ENCODE data around the gene PGAP6. TPM values are rescaled to one million over a fixed set of nuclear protein-coding genes. Genes with fewer than 3 reads are reported as not detected.

The PGAP6 gene
- total and polyA plus RNA-seq, 2 of the 13 experiments (the other 11 are each of a cell fraction or from before 2014, with no cell fraction given): 52.7 to 136 TPM

- intact Hi-C loops (cut with micrococcal nuclease; ENCODE audit: unreplicated experiment): no loop called here
- in situ Hi-C loops (cut with HindIII; ENCODE audit: extremely low pct_ligation_motif_present, low pct_unique_long_range_greater_than_20kb): no loop called here
- no peak for ATAC-seq
- Histone ChIP-seq H3K27me3 (ENCODE audit: control insufficient read depth in 1 of 2, insufficient read depth in 2 of 2, low read length in 2 of 2) (peaks cover 1 to 13% of the 10 kb centered on the region in 2 experiments; a peak in 4 of 5 replicates), H4K20me1 (ENCODE audit: insufficient read depth, low read length) (no peaks in the 10 kb centered on the region), H3K36me3 (replicated peaks in 1 of 2; ENCODE audit: control insufficient read depth in 1 of 2, insufficient read depth in 2 of 2, low read length in 2 of 2) (peaks cover 5 to 26% of the 10 kb centered on the region in 2 experiments; a peak in 4 of 5 replicates), H3K4me2 (ENCODE audit: low read depth, low read length) (no peak overlapping the region), H3K27ac (ENCODE audit: extremely low read length, insufficient read depth, low read length) (no peak overlapping the region), H3K4me1 (ENCODE audit: insufficient read depth, low read length) (peaks cover 55% of the 10 kb centered on the region), H3K79me2 (ENCODE audit: insufficient read depth, low read length) (peaks cover 6% of the 10 kb centered on the region), H3K9me3 (ENCODE audit: low read length) (no peaks in the 10 kb centered on the region), H3K9ac (ENCODE audit: insufficient read depth, low read depth, low read length) (no peak overlapping the region), H3K4me3 (replicated peaks in 1 of 3; ENCODE audit: insufficient read depth in 1 of 3, low read depth in 2 of 3, low read length in 3 of 3) (no peak overlapping the region), H2AFZ (ENCODE audit: low read length) (no peak overlapping the region)
- no TSS peak for BruUV-seq (replicated peaks)
- DNase-seq (ENCODE audit: low spot score): no peak
- ChIA-PET POLR2A (no interaction called here), CTCF (ENCODE audit: low intra/inter-chr PET ratio, low total read pairs) (no interaction called here)
- FAIRE-seq: no peak
- WGBS (ENCODE audit: low lambda C conversion rate): 90% methylated on average over 11 of the region's 18 CpGs
- no peak for TF ChIP-seq ZNF512B (CRISPR knock-in tag; IDR thresholded peaks at IDR 0.05; ENCODE audit: borderline replicate concordance)
- no peak for TF ChIP-seq ZNF30 (CRISPR knock-in tag; IDR thresholded peaks at IDR 0.05)
- peak; percentile 47 for TF ChIP-seq AGO2 (optimal IDR thresholded peaks at IDR 0.05; ENCODE audit: low read depth, low read length)
- no peak for TF ChIP-seq ZFP82 (CRISPR knock-in tag; IDR thresholded peaks at IDR 0.05; ENCODE audit: borderline replicate concordance)
- no peak for TF ChIP-seq THAP8 (CRISPR knock-in tag; IDR thresholded peaks at IDR 0.05; ENCODE audit: borderline replicate concordance)
- TF ChIP-seq PITX1 (CRISPR knock-in tag; IDR thresholded peaks at IDR 0.05): no peak
- no peak for TF ChIP-seq MBNL3 (CRISPR knock-in tag; conservative IDR thresholded peaks at IDR 0.05)
- TF ChIP-seq ZBTB38 (CRISPR knock-in tag; IDR thresholded peaks at IDR 0.05): no peak
- no peak for TF ChIP-seq MED8 (CRISPR knock-in tag; IDR thresholded peaks at IDR 0.05; ENCODE audit: insufficient replicate concordance)
- no peak for TF ChIP-seq RARG (CRISPR knock-in tag; IDR thresholded peaks at IDR 0.05; ENCODE audit: low read depth)
- no peak for TF ChIP-seq PLRG1 (conservative IDR thresholded peaks at IDR 0.05)
- no peak for TF ChIP-seq ZNF224 (CRISPR knock-in tag; IDR thresholded peaks at IDR 0.05)
- 0 out of 4 replicates have a peak, but pooled peaks of 1 of the 2 experiments have one; percentile 9 for TF ChIP-seq POLR2A (IDR thresholded peaks at IDR 0.05; ENCODE audit: insufficient read depth in 1 of 2, low read depth in 2 of 2, low read length in 2 of 2)
Measured at GRCh38 chr16:367333-367903, 14.4 kb downstream of the PGAP6 start.
